Heart left ventricle (tissue), 16 donors: ENCODE measurements around the gene KRT86. TPM values are rescaled to one million over a fixed set of nuclear protein-coding genes. Genes with fewer than 3 reads are reported as not detected.
"Not testable (repeated sequence)": the region's sequence is repeated elsewhere in the genome, so short reads cannot be mapped to it uniquely, and the experiment has no call there.

Experiments used
- ATAC-seq, 4 donors: fragments of 200-7000 bp; cut with Tn5 transposase; one replicate each; pipeline ENCODE4 v1.9.1; 2020 to 2022; ENCODE audit warnings: moderate library complexity in 4 of 4, mild to moderate bottlenecking in 3 of 4, moderate number of reproducible peaks in 1 of 4
- DNase-seq, 5 donors: peaks; one replicate each; pipeline ENCODE4 v3.0.0-alpha.2; 2020
- H3K27ac ChIP-seq, 12 donors: fragments of 200-600 bp; sonication (generic) in 4 of 12; one replicate each; pipeline versions ENCODE4 v1.5.0 to v1.8.0; 2016 to 2022; ENCODE audit warnings: mild to moderate bottlenecking in 2 of 12
- H3K27me3 ChIP-seq, 9 donors: fragments of 200-600 bp; sonication (generic) in 2 of 9; one replicate each; pipeline versions ENCODE4 v1.5.1 to v1.8.0; 2016 to 2022; ENCODE audit warnings: mild to moderate bottlenecking in 3 of 9
- H3K36me3 ChIP-seq, 9 donors: fragments of 200-600 bp; sonication (generic) in 2 of 9; one replicate each; pipeline versions ENCODE4 v1.5.0 to v1.8.0; 2018 to 2022; ENCODE audit warnings: mild to moderate bottlenecking in 2 of 9
- H3K4me1 ChIP-seq, 12 donors: fragments of 200-600 bp; sonication (generic) in 4 of 12; one replicate each; pipeline versions ENCODE4 v1.5.0 to v1.8.0; 2016 to 2022; ENCODE audit warnings: mild to moderate bottlenecking in 3 of 12
- H3K4me3 ChIP-seq, 12 donors: fragments of 200-600 bp; sonication (generic) in 4 of 12; one replicate each; pipeline versions ENCODE4 v1.5.0 to v1.8.0; 2017 to 2022; ENCODE audit warnings: mild to moderate bottlenecking in 9 of 12, moderate library complexity in 4 of 12
- H3K9me3 ChIP-seq, 12 donors: fragments of 200-600 bp; sonication (generic) in 4 of 12; one replicate each; pipeline versions ENCODE4 v1.5.0 to v1.8.0; 2016 to 2022; ENCODE audit warnings: mild to moderate bottlenecking in 1 of 12
- CTCF ChIP-seq, 12 donors: fragments of 200-600 bp; sonication (generic) in 4 of 12; IDR thresholded peaks; one replicate each; pipeline versions ENCODE4 v1.5.0 to v1.8.0; 2018 to 2022; ENCODE audit warnings: antibody characterized with exemption in 12 of 12, mild to moderate bottlenecking in 5 of 12
- POLR2A ChIP-seq, 2 donors: fragments of 450-650 bp; IDR thresholded peaks; one replicate each; pipeline ENCODE4 v1.6.1; 2017; ENCODE audit warnings: antibody characterized with exemption in 2 of 2, mild to moderate bottlenecking in 2 of 2, moderate library complexity in 2 of 2
- WGBS, 4 donors: extraction: QIAGEN DNeasy Blood & Tissue Kit in 2 of 4; methylation state at CpG; one replicate each; pipeline versions ENCODE4 v1.1.5 to v1.1.7; 2013 to 2018; 5-methylcytosine and 5-hydroxymethylcytosine counted together
- intact Hi-C, 10 donors: fragments of 100-400 bp; cut with DNase I; formaldehyde crosslinking; loops; one replicate each; pipeline versions ENCODE4 v1.11.1 to v1.14.2; 2022
- polyA plus RNA-seq, 2 donors: library from polyadenylated mRNA; stranded (reverse); fragments of 200-250 nt; gene quantifications; one replicate each; pipeline ENCODE4 v1.2.3, GENCODE V29; 2013
- total RNA-seq, 9 donors: library from RNA; depleted of rRNA in 2 of 9; stranded (reverse); fragments of >200 nt in 2 of 9; fragmentation: NEBNext Ultra II Directional in 3 of 9; extraction: Animal tissue kit (Norgen Biotek cat#: 25700) in 3 of 9; gene quantifications; one replicate each; pipeline versions ENCODE4 v1.1.0 to v1.2.4, GENCODE V29; 2016 to 2023
- donor health status: ischemic (EF 13 %, LVEDD 7.1; RV severe dilation, severe dysfunction).
- donor health status: healthy with polysubstance abuse.
- donor health status: DM: no; HTN: yes; CAD: no.
- donor health status: DM: no; HTN: no; CAD: no.
- donor health status: ischemic (EF 25% LVEDD 6.9; RV normal size, moderate dysfunction).
- donor health status: ischemic (EF 25% LVEDD 5.7; RV mildly dilated, moderate dysfunction).
- donor health status: healthy.
- donor health status: DM: yes; HTN: yes; CAD: no.
- donor health status: ischemic (EF 35%, LVEDD 5.7; RV mildly dilated, moderate dysfunction).
- donor health status: nonischemic (EF 11% LVEDD 7.7; RV severe dilation, severe dysfunction).
- donor health status: DM: yes; HTN: yes; CAD: no.
- donor health status: PGD.
- donor health status: ischemic (EF 29% LVEDD 5.4; RV normal size, mild dysfunction).
- donor health status: nonischemic (EF 23%, LVEDD 6.1; RV moderate dilation, normal function).

KRT86 gene
- total and polyA plus RNA-seq, 11 donors, result not detected

- Histone ChIP-seq H3K36me3 (no peaks in the 10 kb centered on the region), H3K9me3 (no peaks in the 10 kb centered on the region), H3K27me3 (peaks cover 0 to 35% (median 4%) of the 10 kb centered on the region in 9 donors), H3K4me1 (peaks cover 0 to 11% (median 0%) of the 10 kb centered on the region in 12 donors), H3K27ac (no peak overlapping the region), H3K4me3 (no peak overlapping the region)
- DNase-seq, result no peak
- intact Hi-C loops, result no loop called here
- ATAC-seq, result no peak
- TF ChIP-seq POLR2A (IDR thresholded peaks at IDR 0.05) (no peak), CTCF (IDR thresholded peaks at IDR 0.05) (no peak)
- WGBS, 4 donors, result 64 to 69% (median 68%) methylated on average over 3 of the region's 3 CpGs
Measured at GRCh38 chr12:52313461-52313860, 39.0 kb downstream of the KRT86 start.

DNA sequence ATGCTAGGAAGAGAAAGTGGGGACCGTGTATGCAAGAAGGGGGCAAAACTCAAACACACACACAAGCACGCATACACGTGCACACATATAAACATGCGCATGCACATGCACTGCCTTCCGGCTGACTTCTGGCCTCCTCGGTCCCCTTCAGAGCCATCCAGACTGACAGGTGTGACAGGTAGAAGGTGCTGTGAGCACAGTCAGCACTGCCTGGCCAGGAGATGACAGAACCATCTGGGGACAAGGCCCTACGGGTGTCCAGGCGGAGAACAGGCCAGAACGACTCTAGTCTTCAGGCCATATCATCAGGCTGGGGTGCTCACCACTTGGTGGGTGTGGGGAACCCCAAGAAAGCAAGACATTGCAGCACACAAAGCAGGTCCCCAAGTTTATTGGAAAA lies 39.5 kb downstream of the KRT86 start:
- intact Hi-C loops, result no loop called here
- peaks cover 0 to 35% (median 4%) of the 10 kb centered on the region in 9 donors for H3K27me3 ChIP-seq
- no peaks in the 10 kb centered on the region for H3K36me3 ChIP-seq

DNA sequence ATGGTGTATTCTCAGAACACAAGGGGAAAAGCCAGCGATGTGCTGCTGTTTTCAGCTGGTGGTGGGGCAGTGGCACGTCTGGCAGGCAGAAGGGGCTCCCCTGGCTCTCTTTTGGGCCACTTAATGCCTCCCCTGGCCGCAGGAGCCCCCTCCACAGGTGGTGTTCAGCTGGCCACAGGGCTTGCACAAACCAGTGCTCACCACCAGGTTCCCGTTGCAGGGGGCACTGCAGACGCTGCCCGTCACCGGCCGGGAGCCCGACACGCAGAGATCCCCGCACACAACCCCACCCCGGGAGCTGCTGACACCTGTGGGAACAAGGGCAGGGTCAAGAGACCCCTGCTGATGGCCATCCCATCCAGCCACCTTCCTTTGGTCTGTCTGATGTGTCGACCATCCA lies 40.1 kb downstream of the KRT86 start:
- WGBS, 4 donors, result 74 to 84% (median 80%) methylated on average over 12 to 13 of the region's 13 CpGs
- Histone ChIP-seq H3K4me3 (no peak overlapping the region), H3K9me3 (no peaks in the 10 kb centered on the region), H3K36me3 (no peaks in the 10 kb centered on the region), H3K27ac (no peak overlapping the region), H3K4me1 (peaks cover 0 to 4% (median 0%) of the 10 kb centered on the region in 12 donors), H3K27me3 (peaks cover 0 to 34% (median 3%) of the 10 kb centered on the region in 9 donors)
- TF ChIP-seq CTCF (IDR thresholded peaks at IDR 0.05) (no peak), POLR2A (IDR thresholded peaks at IDR 0.05) (no peak)
- DNase-seq, result peak in 1 of 5 donors; percentile 2
- intact Hi-C loops, result no loop called here
- ATAC-seq, result no peak

More for the DNA sequence above, 39.5 kb downstream of the KRT86 start:
- DNase-seq, result peak in 1 of 5 donors; percentile 2
- 78 to 85% (median 81%) methylated on average over 9 of the region's 9 CpGs for WGBS, 4 donors
- Histone ChIP-seq H3K4me1 (peaks cover 0 to 6% (median 0%) of the 10 kb centered on the region in 12 donors), H3K9me3 (no peaks in the 10 kb centered on the region), H3K4me3 (no peak overlapping the region), H3K27ac (no peak overlapping the region)
- no peak for ATAC-seq
- TF ChIP-seq POLR2A (IDR thresholded peaks at IDR 0.05) (no peak), CTCF (IDR thresholded peaks at IDR 0.05) (no peak)

- 51 to 88% (median 52%) methylated on average over 4 to 9 of the region's 9 CpGs for WGBS, 4 donors
- peak in 5 of 12 donors; percentile 7 to 19 (median 13) for TF ChIP-seq CTCF (IDR thresholded peaks at IDR 0.05)
- H3K27ac ChIP-seq, intact Hi-C loops, H3K4me1 ChIP-seq, DNase-seq, ATAC-seq, H3K9me3 ChIP-seq, H3K4me3 ChIP-seq, H3K36me3 ChIP-seq: not testable (repeated sequence)
- peaks cover 2 to 36% (median 9%) of the 10 kb centered on the region in 9 donors for H3K27me3 ChIP-seq
Measured at GRCh38 chr12:52315721-52316120, 41.3 kb downstream of the KRT86 start.
